ENCODE measurements around the gene IZUMO1.
"Not testable (repeated sequence)": the region's sequence is repeated elsewhere in the genome, so short reads cannot be mapped to it uniquely, and the experiment has no call there.

The IZUMO1 gene

DNA sequence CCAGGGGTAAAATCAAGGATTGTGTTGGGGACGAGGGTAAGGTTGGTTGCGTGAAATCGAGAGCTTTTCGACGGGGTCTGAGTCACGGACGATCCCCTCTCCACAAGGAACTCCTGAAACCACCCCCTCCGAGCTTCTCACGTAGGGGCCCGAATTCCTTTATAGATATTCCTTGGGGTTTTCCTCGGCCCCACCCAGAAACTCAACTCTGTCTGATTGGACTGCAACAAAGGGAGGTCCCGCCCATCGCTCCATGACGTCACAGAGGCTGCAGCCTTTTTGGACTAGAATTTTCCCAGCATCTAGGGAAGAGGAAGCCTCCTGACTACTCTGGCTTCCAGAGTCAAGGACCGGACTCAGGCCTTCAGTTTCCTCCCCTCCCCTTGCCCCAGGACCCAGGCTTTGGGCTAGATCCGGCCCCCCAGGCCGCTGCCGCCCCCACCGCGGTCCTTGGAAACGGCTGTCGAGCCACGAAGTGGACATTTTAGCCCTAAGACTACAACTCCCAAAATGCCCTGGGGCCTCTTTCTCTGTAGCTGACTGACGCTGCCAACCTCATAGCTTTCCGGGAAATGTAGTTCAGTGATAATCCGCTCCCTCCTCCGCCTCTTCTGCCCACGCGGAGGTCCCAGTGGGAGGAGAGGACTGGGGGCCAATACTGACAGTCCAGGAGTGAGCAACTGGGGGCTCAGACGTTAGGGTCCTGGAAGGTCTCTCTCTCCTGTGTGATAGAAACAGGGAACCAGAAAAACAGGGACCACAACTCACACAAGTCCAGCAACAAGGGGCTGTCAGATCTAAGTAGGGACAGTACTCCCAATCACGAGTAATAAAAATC, at the start of gene IZUMO1:
IZUMO1 (minus strand) TSS at position 172 of the 838 bp plus-strand sequence. CDS start 1,050 bp downstream, outside the sequence.
- H3K9me3 Mint-ChIP-seq = no peaks in the 10 kb centered on the region
- DNase-seq = peak; percentile 57
- no peaks in the 10 kb centered on the region for H3K36me3 Mint-ChIP-seq (ENCODE audit: low read depth)
- H3K27ac Mint-ChIP-seq = no peak within 1 kb of the TSS
- H3K27me3 Mint-ChIP-seq = peaks cover 20% of the 10 kb centered on the region
- peaks cover 8% of the 10 kb centered on the region for H3K4me1 Mint-ChIP-seq
- ATAC-seq = peak; percentile 68
- peak within 1 kb of the TSS; percentile 14 for H3K4me3 Mint-ChIP-seq

DNA sequence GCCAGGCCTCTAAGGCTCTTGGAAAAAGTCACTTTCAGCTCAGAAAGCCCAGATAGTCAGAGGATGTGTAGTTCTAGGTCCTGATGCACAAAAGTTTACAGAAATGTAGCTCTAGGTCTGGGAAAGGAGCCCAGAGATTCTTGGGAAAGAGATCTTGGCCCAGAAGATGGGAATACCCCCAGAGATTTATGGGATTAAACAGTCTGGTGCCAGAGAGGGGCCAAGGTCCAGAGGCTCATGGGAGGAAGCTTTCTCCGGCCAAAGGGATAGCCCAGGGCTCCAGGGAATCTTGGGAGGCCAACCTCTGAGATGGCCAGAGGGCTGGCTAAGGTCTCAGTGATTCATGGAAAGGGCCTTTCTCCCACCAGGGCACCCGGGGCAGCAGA, 49.0 kb upstream of the IZUMO1 start:
- Mint-ChIP-seq H3K27ac (peak overlapping the region; percentile 77), H3K36me3 (ENCODE audit: low read depth) (no peaks in the 10 kb centered on the region), H3K9me3 (no peaks in the 10 kb centered on the region), H3K4me3 (peak overlapping the region; percentile 82), H3K4me1 (peaks cover 4% of the 10 kb centered on the region), H3K27me3 (no peaks in the 10 kb centered on the region)
- DNase-seq = no peak
- ATAC-seq = no peak

DNA sequence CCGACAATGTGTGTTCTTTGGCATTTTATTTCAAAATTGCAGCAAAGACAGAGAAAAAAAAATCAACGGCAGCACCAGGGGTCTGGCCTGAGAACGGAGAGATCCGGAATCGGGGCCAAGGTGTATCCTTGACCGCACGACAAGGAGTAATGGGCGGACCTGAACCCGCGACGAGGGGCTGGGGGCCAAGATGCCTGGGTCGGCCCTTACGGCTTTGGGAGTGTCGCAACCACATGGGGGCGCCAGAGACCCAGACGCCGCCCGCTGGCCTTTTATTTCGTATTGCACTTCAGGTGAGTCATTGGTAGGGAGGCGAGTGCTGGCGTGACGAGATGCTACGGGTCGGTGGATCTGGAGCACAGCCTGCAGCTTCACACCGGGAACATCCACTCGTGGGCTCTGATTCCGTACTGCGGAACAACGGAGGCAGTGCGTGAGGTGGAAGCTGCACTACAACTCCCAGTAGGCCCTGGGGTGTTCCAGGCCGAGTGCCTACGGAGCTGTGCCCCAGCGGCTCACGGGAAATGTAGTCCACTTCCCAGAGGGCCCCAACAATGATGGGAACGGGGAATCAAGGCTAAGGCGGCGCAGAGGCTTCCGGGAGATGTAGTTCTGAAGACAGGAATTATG, 48.5 kb upstream of the IZUMO1 start:
- no peaks in the 10 kb centered on the region for H3K27me3 Mint-ChIP-seq
- H3K9me3 Mint-ChIP-seq = no peaks in the 10 kb centered on the region
- peak overlapping the region; percentile 77 for H3K27ac Mint-ChIP-seq
- ATAC-seq (peak; percentile 98), DNase-seq (peak; percentile 84)
- H3K4me1 Mint-ChIP-seq = peaks cover 4% of the 10 kb centered on the region
- peak overlapping the region; percentile 82 for H3K4me3 Mint-ChIP-seq
- H3K36me3 Mint-ChIP-seq (ENCODE audit: low read depth) = no peaks in the 10 kb centered on the region

DNA sequence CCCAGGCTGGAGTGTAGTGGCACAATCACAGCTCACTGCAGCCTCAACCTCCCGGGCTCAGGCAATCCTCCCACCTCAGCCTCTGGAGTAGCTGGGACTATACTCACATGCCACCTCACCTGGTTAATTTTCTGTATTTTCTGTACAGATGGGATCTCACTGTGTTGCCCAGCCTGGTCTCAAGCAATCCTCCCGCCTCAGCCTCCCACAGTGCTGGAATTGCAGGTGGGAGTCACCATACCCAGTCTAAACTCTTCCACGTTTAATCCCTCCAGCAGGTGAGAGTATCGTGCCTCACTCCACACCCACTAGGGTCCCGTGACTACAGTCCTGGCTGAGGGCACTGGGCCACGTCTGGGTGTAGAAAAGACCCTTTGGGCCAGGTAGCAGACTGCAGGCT, 47.6 kb upstream of the IZUMO1 start:
- ATAC-seq (no peak), DNase-seq (no peak)
- no peak overlapping the region for H3K4me3 Mint-ChIP-seq
- no peaks in the 10 kb centered on the region for H3K36me3 Mint-ChIP-seq (ENCODE audit: low read depth)
- peaks cover 4% of the 10 kb centered on the region for H3K4me1 Mint-ChIP-seq
- no peak overlapping the region for H3K27ac Mint-ChIP-seq
- H3K27me3 Mint-ChIP-seq = no peaks in the 10 kb centered on the region
- no peaks in the 10 kb centered on the region for H3K9me3 Mint-ChIP-seq

DNA sequence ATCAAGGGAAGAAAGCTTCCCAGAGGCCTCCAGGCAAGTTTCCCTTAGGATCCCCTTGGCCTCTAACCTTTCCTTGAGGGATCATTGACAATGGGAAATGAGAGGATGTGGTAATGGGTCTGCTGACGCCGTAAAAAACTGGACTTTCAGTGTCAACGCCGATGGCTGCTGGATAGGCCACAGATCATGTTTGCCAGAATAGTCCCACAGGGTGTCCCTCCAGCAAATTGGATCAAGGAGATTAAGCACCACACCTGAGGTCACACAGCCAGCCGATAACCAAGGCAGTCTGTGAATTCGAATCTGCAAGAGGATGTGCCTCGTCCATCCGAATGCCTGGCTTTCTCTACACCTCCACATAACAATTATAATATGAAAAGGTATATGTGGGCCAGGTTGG, 46.6 kb upstream of the IZUMO1 start:
- Mint-ChIP-seq H3K36me3 (ENCODE audit: low read depth) (no peaks in the 10 kb centered on the region), H3K27me3 (no peaks in the 10 kb centered on the region), H3K9me3 (no peaks in the 10 kb centered on the region), H3K4me3 (no peak overlapping the region), H3K4me1 (peaks cover 4% of the 10 kb centered on the region), H3K27ac (no peak overlapping the region)
- DNase-seq (no peak), ATAC-seq (no peak)

DNA sequence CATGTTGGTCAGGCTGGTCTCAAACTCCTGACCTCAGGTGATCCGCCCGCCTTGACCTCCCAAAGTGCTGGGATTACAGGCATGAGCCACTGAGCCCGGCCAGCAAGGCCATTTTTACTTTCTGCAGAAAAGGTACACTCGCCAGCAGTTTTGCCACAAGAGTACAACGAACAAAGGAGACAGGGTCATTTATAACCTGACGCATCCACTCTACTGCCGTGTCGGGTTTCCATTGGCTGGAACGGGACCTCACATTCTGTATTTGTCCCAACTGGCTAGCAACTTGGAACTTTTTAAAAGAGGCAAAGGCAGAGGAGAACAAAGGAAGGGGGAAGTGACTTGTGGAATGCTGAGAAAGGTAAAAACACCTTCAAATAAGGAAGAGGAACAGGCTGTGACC, 40.6 kb upstream of the IZUMO1 start:
- ATAC-seq; H3K27ac Mint-ChIP-seq; H3K36me3 Mint-ChIP-seq (ENCODE audit: low read depth); H3K9me3 Mint-ChIP-seq; H3K4me1 Mint-ChIP-seq; H3K27me3 Mint-ChIP-seq; H3K4me3 Mint-ChIP-seq; DNase-seq: not testable (repeated sequence)

DNA sequence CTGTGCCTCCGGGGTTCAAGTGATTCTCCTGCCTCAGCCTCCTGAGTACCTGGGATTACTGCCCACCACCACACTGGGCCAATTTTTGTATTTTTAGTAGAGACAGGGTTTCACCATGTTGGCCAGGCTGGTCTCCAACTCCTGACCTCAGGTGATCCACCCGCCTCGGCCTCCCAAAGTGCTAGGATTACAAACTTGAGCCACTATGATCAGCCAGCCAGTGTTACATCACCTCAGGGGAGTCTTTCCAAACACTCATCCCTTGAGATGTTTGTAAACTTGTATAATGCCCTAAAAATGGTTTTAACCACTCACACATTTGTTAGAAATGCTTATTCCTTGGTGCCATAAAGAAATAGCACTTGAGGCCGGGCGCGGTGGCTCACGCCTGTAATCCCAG, 39.7 kb upstream of the IZUMO1 start:
- not testable (repeated sequence) for H3K9me3 Mint-ChIP-seq; H3K4me1 Mint-ChIP-seq; H3K36me3 Mint-ChIP-seq (ENCODE audit: low read depth); DNase-seq; H3K4me3 Mint-ChIP-seq; H3K27me3 Mint-ChIP-seq; H3K27ac Mint-ChIP-seq; ATAC-seq

DNA sequence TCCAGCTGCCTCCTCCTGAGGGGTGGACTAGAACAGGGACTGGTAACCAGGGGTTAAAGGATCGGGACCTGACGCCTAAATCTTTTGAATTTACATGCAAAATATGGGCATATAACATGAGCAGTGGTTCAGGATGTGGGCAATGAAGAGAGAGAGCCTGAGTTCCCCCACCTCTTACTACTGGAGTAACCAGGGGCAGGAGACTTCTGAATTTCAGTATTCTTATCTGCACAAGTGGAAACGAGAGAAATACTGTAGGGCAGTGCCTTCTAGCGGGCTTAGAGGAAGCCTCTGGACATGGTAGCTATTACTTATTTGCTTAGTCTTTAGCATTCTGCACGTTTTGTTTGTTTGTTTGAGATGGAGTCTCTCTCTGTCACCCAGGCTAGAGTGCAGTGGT, 37.8 kb upstream of the IZUMO1 start:
- Mint-ChIP-seq H3K4me1 (peaks cover 5% of the 10 kb centered on the region), H3K27me3 (peaks cover 7% of the 10 kb centered on the region), H3K4me3 (no peak overlapping the region), H3K36me3 (ENCODE audit: low read depth) (no peaks in the 10 kb centered on the region), H3K9me3 (no peaks in the 10 kb centered on the region), H3K27ac (no peak overlapping the region)
- DNase-seq (no peak), ATAC-seq (no peak)

DNA sequence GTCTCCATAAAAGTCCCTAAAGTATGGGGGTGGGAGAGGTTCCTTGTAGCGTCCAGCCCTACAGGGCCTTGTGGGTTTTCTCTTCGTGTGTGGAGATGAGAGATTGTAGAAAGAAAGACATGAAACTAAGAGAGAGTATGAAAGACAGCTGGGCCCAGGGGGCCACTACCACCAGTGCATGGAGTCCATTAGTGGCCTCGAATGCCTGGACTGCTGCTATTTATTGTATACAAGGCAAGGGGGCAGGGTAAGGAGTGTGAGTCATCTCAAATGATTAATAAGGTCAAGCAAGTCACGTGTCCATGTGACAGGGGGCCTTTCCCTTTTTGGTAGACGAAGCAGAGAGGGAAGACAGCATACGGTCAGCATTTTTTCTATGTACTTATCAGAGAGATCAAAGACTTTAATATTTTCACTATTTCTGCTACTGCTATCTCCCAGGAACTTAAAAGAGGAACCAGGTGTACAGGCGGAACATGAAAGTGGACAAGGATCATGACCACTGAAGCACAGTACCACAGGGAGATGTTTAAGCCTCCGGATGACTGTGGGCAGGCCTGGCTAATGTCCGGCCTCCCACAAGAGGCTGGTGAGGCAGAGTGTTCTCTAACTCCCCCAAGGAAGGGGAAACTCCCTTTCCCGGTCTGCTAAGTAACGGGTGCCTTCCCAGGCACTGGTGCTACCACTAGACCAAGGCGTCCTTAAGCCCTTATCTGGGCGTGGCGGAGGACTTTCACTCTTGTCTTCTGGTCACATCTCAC, 34.1 kb upstream of the IZUMO1 start:
- H3K4me3 Mint-ChIP-seq = no peak overlapping the region
- no peak overlapping the region for H3K27ac Mint-ChIP-seq
- no peaks in the 10 kb centered on the region for H3K9me3 Mint-ChIP-seq
- DNase-seq (no peak), ATAC-seq (no peak)
- peaks cover 5% of the 10 kb centered on the region for H3K4me1 Mint-ChIP-seq
- H3K27me3 Mint-ChIP-seq = peaks cover 7% of the 10 kb centered on the region
- H3K36me3 Mint-ChIP-seq (ENCODE audit: low read depth) = no peaks in the 10 kb centered on the region

DNA sequence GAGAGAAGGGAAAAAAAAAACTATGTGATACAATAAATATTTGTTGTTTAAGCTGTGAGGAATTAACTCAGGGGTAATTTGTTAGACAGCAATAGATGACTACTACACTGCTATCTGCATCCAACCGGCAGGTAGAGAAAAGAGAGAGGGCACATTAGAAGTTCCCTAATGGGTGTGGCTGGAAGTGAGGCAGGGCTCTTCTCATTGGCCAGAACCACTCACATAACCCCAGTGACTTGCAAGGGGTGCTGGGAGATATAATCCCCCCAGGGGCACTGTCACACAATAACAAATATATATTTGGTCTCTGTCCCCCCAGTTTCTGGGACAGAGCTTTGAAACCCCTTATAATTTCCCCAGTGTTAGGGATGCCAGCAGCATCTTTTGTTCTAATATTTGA, 32.9 kb upstream of the IZUMO1 start:
- H3K27ac Mint-ChIP-seq = no peak overlapping the region
- H3K4me1 Mint-ChIP-seq = peaks cover 5% of the 10 kb centered on the region
- DNase-seq (no peak), ATAC-seq (no peak)
- no peaks in the 10 kb centered on the region for H3K9me3 Mint-ChIP-seq
- H3K4me3 Mint-ChIP-seq = no peak overlapping the region
- peaks cover 7% of the 10 kb centered on the region for H3K27me3 Mint-ChIP-seq
- no peaks in the 10 kb centered on the region for H3K36me3 Mint-ChIP-seq (ENCODE audit: low read depth)

DNA sequence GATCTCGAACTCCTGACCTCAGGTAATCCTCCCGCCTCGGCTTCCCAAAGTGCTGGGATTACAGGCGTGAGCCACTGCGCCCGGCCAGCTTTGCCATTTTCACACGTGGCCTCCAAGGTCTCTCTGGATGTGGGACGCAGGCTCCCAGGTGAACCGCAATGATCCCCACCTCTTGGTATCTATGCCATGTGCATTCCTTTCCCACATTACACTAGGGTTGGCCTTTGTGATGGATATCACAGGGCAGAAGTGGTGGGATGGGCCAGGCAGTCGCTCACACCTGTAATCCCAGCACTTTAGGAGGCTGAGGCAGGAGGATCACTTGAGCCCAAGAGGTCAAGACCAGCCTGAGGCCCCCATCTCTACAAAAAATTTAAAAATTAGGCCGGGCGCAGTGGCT, 31.0 kb upstream of the IZUMO1 start:
- H3K4me3 Mint-ChIP-seq = no peak overlapping the region
- H3K27ac Mint-ChIP-seq = no peak overlapping the region
- no peaks in the 10 kb centered on the region for H3K36me3 Mint-ChIP-seq (ENCODE audit: low read depth)
- H3K27me3 Mint-ChIP-seq = peaks cover 5% of the 10 kb centered on the region
- no peaks in the 10 kb centered on the region for H3K9me3 Mint-ChIP-seq
- DNase-seq = no peak
- ATAC-seq = no peak
- H3K4me1 Mint-ChIP-seq = peaks cover 5% of the 10 kb centered on the region

DNA sequence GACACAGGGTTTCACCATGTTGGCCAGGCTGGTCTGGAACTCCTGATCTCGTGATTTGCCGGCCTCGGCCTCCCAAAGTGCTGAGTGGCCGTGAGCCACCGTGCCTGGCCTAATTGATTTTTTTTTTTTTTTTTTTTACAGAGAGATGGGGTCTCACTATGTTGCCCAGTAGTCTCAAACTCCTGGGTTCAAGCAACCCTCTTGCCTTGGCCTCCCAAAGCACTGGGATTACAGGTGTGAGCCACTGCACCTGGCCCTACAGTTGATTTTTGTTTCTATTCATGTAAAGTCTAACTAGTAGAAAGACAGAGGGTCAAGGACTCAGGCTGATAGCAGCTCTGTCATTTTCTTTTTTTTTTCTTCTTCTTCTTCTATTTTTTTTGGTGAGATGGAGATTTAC, 30.4 kb upstream of the IZUMO1 start:
- H3K9me3 Mint-ChIP-seq = no peaks in the 10 kb centered on the region
- no peak for ATAC-seq
- no peak for DNase-seq
- peaks cover 2% of the 10 kb centered on the region for H3K4me1 Mint-ChIP-seq
- no peaks in the 10 kb centered on the region for H3K36me3 Mint-ChIP-seq (ENCODE audit: low read depth)
- H3K27ac Mint-ChIP-seq = no peak overlapping the region
- no peak overlapping the region for H3K4me3 Mint-ChIP-seq
- peaks cover 4% of the 10 kb centered on the region for H3K27me3 Mint-ChIP-seq

DNA sequence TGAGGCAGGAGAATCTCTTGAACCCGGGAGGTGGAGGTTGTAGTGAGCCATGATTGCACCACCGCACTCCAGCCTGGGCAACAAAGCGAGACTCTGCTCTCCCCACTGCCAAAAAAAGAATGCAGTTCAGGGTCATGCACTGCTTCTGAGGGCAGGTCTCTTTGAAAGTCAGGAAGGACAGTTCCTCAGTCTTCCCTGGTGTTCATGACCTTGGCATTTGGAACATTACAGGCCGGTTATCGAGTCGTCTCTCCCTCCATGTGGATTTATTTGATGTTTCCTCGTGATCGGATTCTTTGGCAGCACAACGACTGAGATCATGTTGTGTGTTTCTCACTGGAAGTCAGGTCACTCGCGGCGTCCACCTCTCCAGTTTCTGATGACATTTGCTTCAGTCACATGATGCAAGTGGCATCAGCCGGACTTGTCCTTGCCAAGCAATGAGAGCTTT, 25.8 kb upstream of the IZUMO1 start:
- ATAC-seq = no peak
- Mint-ChIP-seq H3K27ac (no peak overlapping the region), H3K36me3 (ENCODE audit: low read depth) (no peaks in the 10 kb centered on the region), H3K9me3 (no peaks in the 10 kb centered on the region), H3K4me3 (no peak overlapping the region), H3K4me1 (peaks cover 3% of the 10 kb centered on the region), H3K27me3 (peaks cover 14% of the 10 kb centered on the region)
- no peak for DNase-seq

DNA sequence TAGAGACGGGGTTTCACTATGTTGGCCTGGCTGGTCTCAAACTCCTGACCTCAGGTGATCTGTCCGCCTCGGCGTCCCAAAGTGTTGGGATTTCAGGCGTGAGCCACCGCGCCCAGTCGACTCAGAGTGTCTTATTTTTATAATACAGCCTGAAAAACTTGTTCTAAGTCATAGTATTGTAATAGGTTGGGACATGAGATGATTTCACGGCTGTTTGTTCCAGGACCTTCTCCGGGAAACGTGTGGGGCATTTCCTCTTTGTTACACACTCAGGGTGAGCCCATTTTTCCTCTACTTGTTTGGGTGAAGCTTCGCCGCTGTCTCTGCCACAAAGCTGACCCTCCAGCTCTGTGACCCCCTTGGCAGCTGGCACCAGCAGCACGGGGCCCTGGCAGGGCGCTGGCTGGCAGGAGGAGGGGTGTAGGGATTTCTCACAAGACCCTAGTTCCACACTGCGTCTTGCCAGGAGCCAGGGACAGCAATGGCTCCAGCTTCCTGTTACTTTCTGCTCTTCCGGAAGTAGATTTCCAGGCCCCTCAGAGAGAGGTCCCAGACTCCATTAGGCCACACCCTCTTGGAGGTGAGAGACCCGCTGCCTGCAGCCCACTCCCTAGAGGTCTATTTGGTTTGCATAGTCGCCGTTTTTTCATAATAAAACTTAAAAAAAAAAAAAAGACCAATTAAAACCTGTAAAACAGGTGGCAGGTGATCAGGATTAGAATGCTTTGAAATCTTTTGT, 24.2 kb upstream of the IZUMO1 start:
- DNase-seq (no peak), ATAC-seq (no peak)
- Mint-ChIP-seq H3K4me3 (no peak overlapping the region), H3K36me3 (ENCODE audit: low read depth) (no peaks in the 10 kb centered on the region), H3K9me3 (no peaks in the 10 kb centered on the region), H3K27ac (no peak overlapping the region), H3K27me3 (peaks cover 15% of the 10 kb centered on the region), H3K4me1 (peaks cover 3% of the 10 kb centered on the region)
